DOHH2 (cell line): ENCODE data around the gene SCUBE1.

ENCODE experiments used
- H3F3A ChIP-seq: fragments of 200-600 bp; sonication (generic), shearing (Covaris generic); 2 replicates; pipeline ENCODE4 v1.6.0; 2016; ENCODE audit warnings: antibody characterized with exemption, mild to moderate bottlenecking; ENCODE audit not compliant: control insufficient read depth, insufficient read depth
- H3K27ac ChIP-seq: fragments of 200-600 bp; sonication (generic); 2 replicates; pipeline ENCODE4 v1.5.1; 2014; ENCODE audit warnings: low read depth, mild to moderate bottlenecking, low read length, moderate library complexity
- H3K27me3 ChIP-seq: fragments of 200-600 bp; sonication (generic); 2 replicates; pipeline ENCODE4 v1.6.1; 2014; ENCODE audit warnings: mild to moderate bottlenecking, low read length, mixed read lengths; ENCODE audit not compliant: control insufficient read depth
- H3K36me3 ChIP-seq: fragments of 200-600 bp; sonication (generic); 2 replicates; pipeline ENCODE4 v1.6.1; 2014; ENCODE audit warnings: mild to moderate bottlenecking, low read length, moderate library complexity, mixed read lengths; ENCODE audit not compliant: control insufficient read depth
- H3K4me1 ChIP-seq: fragments of 200-600 bp; sonication (generic); 2 replicates; pipeline ENCODE4 v1.6.1; 2014; ENCODE audit warnings: mild to moderate bottlenecking, low read length, mixed read lengths; ENCODE audit not compliant: control insufficient read depth
- H3K4me2 ChIP-seq: fragments of 200-600 bp; sonication (generic); 2 replicates; pipeline ENCODE4 v1.6.0; 2014; ENCODE audit warnings: mild to moderate bottlenecking, low read length, moderate library complexity
- H3K4me3 ChIP-seq: fragments of 200-600 bp; sonication (generic); 2 replicates; pipeline ENCODE4 v1.5.1; 2014; ENCODE audit warnings: mild to moderate bottlenecking, low read length, mixed read lengths
- H3K79me2 ChIP-seq: fragments of 200-600 bp; sonication (generic); 2 replicates; pipeline ENCODE4 v1.6.1; 2014; ENCODE audit warnings: mild to moderate bottlenecking, low read length, mixed read lengths; ENCODE audit not compliant: control insufficient read depth
- H3K9me2 ChIP-seq: fragments of 200-600 bp; sonication (generic); replicated peaks from 2 replicates; pipeline ENCODE4 v1.6.1; 2014; ENCODE audit warnings: mild to moderate bottlenecking, low read length, mixed read lengths; ENCODE audit not compliant: control insufficient read depth
- H3K9me3 ChIP-seq: fragments of 200-600 bp; sonication (generic); 2 replicates; pipeline ENCODE4 v1.6.1; 2014; ENCODE audit warnings: antibody characterized with exemption, low read length, mixed read lengths; ENCODE audit not compliant: control insufficient read depth, insufficient read depth
- H4K20me1 ChIP-seq: fragments of 200-600 bp; sonication (generic); 2 replicates; pipeline ENCODE4 v1.6.0; 2014; ENCODE audit warnings: low read depth, mild to moderate bottlenecking, antibody characterized with exemption, low read length, moderate library complexity; ENCODE audit not compliant: control insufficient read depth, insufficient read depth
- CTCF ChIP-seq: fragments of 200-600 bp; sonication (generic); IDR thresholded peaks from one replicate; pipeline ENCODE4 v1.5.1; 2014; ENCODE audit warnings: antibody characterized with exemption, mild to moderate bottlenecking, low read depth, low read length; ENCODE audit not compliant: poor library complexity, severe bottlenecking
- EZH2phosphoT487 ChIP-seq: fragments of 200-600 bp; sonication (generic); IDR thresholded peaks from 2 replicates; pipeline ENCODE4 v1.6.1; 2017; ENCODE audit warnings: borderline replicate concordance, mild to moderate bottlenecking, antibody characterized with exemption, low read length, moderate library complexity, mixed read lengths

SCUBE1 gene

GRCh38 chr22:43345356-43345755, 2.2 kb upstream of the SCUBE1 start:
- Histone ChIP-seq H3K4me3 (no peak overlapping the region), H3K4me2 (no peak overlapping the region), H3K4me1 (no peaks in the 10 kb centered on the region), H3K36me3 (no peaks in the 10 kb centered on the region), H3K9me3 (no peaks in the 10 kb centered on the region), H3K79me2 (no peaks in the 10 kb centered on the region), H4K20me1 (no peaks in the 10 kb centered on the region), H3K27me3 (no peaks in the 10 kb centered on the region), H3K27ac (no peak overlapping the region), H3F3A (no peaks in the 10 kb centered on the region), H3K9me2 (no peaks in the 10 kb centered on the region)
- TF ChIP-seq CTCF (no peak), EZH2phosphoT487 (no peak)

- TF ChIP-seq CTCF (no peak), EZH2phosphoT487 (no peak)
- no peaks in the 10 kb centered on the region for H3K36me3 ChIP-seq
- no peak overlapping the region for H3K27ac ChIP-seq
- no peaks in the 10 kb centered on the region for H3K79me2 ChIP-seq
- no peaks in the 10 kb centered on the region for H3K27me3 ChIP-seq
- no peaks in the 10 kb centered on the region for H3K4me1 ChIP-seq
- H3K9me2 ChIP-seq = no peaks in the 10 kb centered on the region
- no peak overlapping the region for H3K4me2 ChIP-seq
- H3K4me3 ChIP-seq = no peak overlapping the region
- no peaks in the 10 kb centered on the region for H3K9me3 ChIP-seq
- H4K20me1 ChIP-seq = no peaks in the 10 kb centered on the region
- no peaks in the 10 kb centered on the region for H3F3A ChIP-seq
Measured at GRCh38 chr22:43344520-43344787, 1.3 kb upstream of the SCUBE1 start.

GRCh38 chr22:43343670-43344519, 723 bp upstream of the SCUBE1 start:
- Histone ChIP-seq H3K9me3 (no peaks in the 10 kb centered on the region), H3K4me3 (no peak overlapping the region), H4K20me1 (no peaks in the 10 kb centered on the region), H3K9me2 (no peaks in the 10 kb centered on the region), H3K27ac (no peak overlapping the region), H3K36me3 (no peaks in the 10 kb centered on the region), H3F3A (no peaks in the 10 kb centered on the region), H3K27me3 (no peaks in the 10 kb centered on the region), H3K79me2 (no peaks in the 10 kb centered on the region), H3K4me1 (no peaks in the 10 kb centered on the region), H3K4me2 (no peak overlapping the region)
- no peak for TF ChIP-seq CTCF
- TF ChIP-seq EZH2phosphoT487 = no peak
